ENCODE data around the gene TMPRSS9. TPM values are rescaled to one million over a fixed set of nuclear protein-coding genes. Genes with fewer than 3 reads are reported as not detected.

Gene TMPRSS9
- total RNA-seq, 1 experiment from 2014 or later = 0.23 TPM

DNA sequence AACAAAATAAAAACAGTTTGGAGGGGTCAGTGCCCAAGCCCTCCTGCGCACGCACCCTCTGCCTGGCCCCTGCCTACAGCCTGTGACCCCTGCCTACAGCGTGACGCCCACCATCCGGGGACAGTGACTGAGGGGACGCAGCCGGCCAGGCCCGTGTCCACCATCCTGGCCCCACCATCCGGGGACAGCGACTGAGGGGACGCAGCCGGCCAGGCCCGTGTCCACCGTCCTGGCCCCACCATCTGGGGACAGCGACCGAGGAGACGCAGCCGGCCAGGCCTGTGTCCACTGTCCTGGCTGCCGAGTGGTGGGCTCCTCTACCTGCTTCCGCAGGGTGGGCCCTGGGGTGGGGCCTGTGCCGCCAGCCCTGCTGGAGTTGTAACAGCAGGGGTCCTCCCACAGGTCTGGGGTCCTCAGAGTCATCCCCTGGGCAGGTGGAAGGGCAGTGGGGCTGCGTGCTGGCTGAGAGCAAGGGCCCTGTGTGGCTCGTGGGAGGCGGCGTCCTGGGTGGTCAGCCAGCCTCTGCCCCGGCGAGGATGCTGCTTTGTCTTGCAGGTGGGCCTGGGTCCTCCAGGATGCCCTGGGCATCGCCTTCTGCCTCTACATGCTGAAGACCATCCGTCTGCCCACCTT lies 17.3 kb upstream of the TMPRSS9 start:
- Histone ChIP-seq H3K4me1 (ENCODE audit: control insufficient read depth, insufficient read depth, low read length) (no peaks in the 10 kb centered on the region), H3K36me3 (ENCODE audit: control insufficient read depth, insufficient read depth, low read length) (no peaks in the 10 kb centered on the region), H3K27ac (ENCODE audit: low read length) (no peak overlapping the region), H3K4me3 (ENCODE audit: low read depth in 2 of 2, low read length in 2 of 2) (no peak overlapping the region), H3K27me3 (ENCODE audit: control insufficient read depth, insufficient read depth, low read length) (no peaks in the 10 kb centered on the region), H3K9me3 (ENCODE audit: control insufficient read depth, insufficient read depth, low read depth, low read length) (no peaks in the 10 kb centered on the region)
- ChIA-PET CTCF (no interaction called here), POLR2A (no interaction called here)
- ATAC-seq = no peak
- no peak for DNase-seq (ENCODE audit: low read depth, low spot score)
- BruUV-seq (replicated peaks) = no TSS peak
- intact Hi-C loops (cut with micrococcal nuclease; ENCODE audit: unreplicated experiment) = no loop called here
- in situ Hi-C loops (cut with HindIII; ENCODE audit: low pct_unique_long_range_greater_than_20kb, low sequenced_read_pairs) = no loop called here
- no peak for TF ChIP-seq POLR2AphosphoS5 (IDR thresholded peaks at IDR 0.05; ENCODE audit: low read depth, low read length)
- no peak for TF ChIP-seq TCF7L2 (IDR thresholded peaks at IDR 0.05; ENCODE audit: low read depth, low read length)
- TF ChIP-seq SIN3A (IDR thresholded peaks at IDR 0.05; ENCODE audit: borderline replicate concordance, insufficient read depth, low read depth, low read length) = no peak
- no peak for TF ChIP-seq CTCF (IDR thresholded peaks at IDR 0.05)
- no peak for TF ChIP-seq REST (IDR thresholded peaks at IDR 0.05; ENCODE audit: insufficient read depth in 1 of 2, low read depth in 2 of 2, low read length in 1 of 2)

- no peak overlapping the region for H3K4me3 ChIP-seq (ENCODE audit: low read depth in 2 of 2, low read length in 2 of 2)
- intact Hi-C loops (cut with micrococcal nuclease; ENCODE audit: unreplicated experiment) = no loop called here
- no peaks in the 10 kb centered on the region for H3K9me3 ChIP-seq (ENCODE audit: control insufficient read depth, insufficient read depth, low read depth, low read length)
- no peaks in the 10 kb centered on the region for H3K4me1 ChIP-seq (ENCODE audit: control insufficient read depth, insufficient read depth, low read length)
- ChIA-PET POLR2A (no interaction called here), CTCF (no interaction called here)
- no peaks in the 10 kb centered on the region for H3K36me3 ChIP-seq (ENCODE audit: control insufficient read depth, insufficient read depth, low read length)
- no peaks in the 10 kb centered on the region for H3K27me3 ChIP-seq (ENCODE audit: control insufficient read depth, insufficient read depth, low read length)
- in situ Hi-C loops (cut with HindIII; ENCODE audit: low pct_unique_long_range_greater_than_20kb, low sequenced_read_pairs) = no loop called here
- DNase-seq (ENCODE audit: low read depth, low spot score) (no peak), ATAC-seq (no peak)
- TF ChIP-seq SIN3A (IDR thresholded peaks at IDR 0.05; ENCODE audit: borderline replicate concordance, insufficient read depth, low read depth, low read length) (no peak), CTCF (IDR thresholded peaks at IDR 0.05) (no peak), POLR2AphosphoS5 (IDR thresholded peaks at IDR 0.05; ENCODE audit: low read depth, low read length) (no peak), TCF7L2 (IDR thresholded peaks at IDR 0.05; ENCODE audit: low read depth, low read length) (no peak), REST (IDR thresholded peaks at IDR 0.05; ENCODE audit: insufficient read depth in 1 of 2, low read depth in 2 of 2, low read length in 1 of 2) (no peak)
- no TSS peak for BruUV-seq (replicated peaks)
- H3K27ac ChIP-seq (ENCODE audit: low read length) = no peak overlapping the region
Measured at GRCh38 chr19:2343289-2343982, 16.6 kb upstream of the TMPRSS9 start.
